Liver (tissue), 9 donors: ENCODE results near the gene RNLS. TPM values are rescaled to one million over a fixed set of nuclear protein-coding genes. Genes with fewer than 3 reads are reported as not detected.

ENCODE experiments used
- DNase-seq: peaks from one replicate; pipeline ENCODE4 v3.0.0-alpha.2; 2017; ENCODE audit warnings: low spot score
- H3K27ac ChIP-seq, 2 donors: one replicate each; pipeline ENCODE4 v1.7.0; 2013; ENCODE audit warnings: inconsistent platforms in 2 of 2, low read length in 2 of 2, control low read depth in 1 of 2, low read depth in 1 of 2, mild to moderate bottlenecking in 1 of 2
- H3K27me3 ChIP-seq, 4 donors: one replicate each; pipeline versions ENCODE4 v1.6.1 to v1.7.0; 2013; ENCODE audit warnings: low read length in 3 of 4, inconsistent platforms in 1 of 4, mild to moderate bottlenecking in 1 of 4, moderate library complexity in 1 of 4; ENCODE audit not compliant: control insufficient read depth in 4 of 4, insufficient read depth in 4 of 4
- H3K36me3 ChIP-seq, 4 donors: one replicate each; pipeline versions ENCODE4 v1.6.1 to v1.7.0; 2013; ENCODE audit warnings: low read length in 3 of 4, mild to moderate bottlenecking in 3 of 4, low read depth in 1 of 4, moderate library complexity in 1 of 4; ENCODE audit not compliant: control insufficient read depth in 4 of 4, insufficient read depth in 3 of 4
- H3K4me1 ChIP-seq, 4 donors: one replicate each; pipeline versions ENCODE4 v1.6.1 to v1.7.0; 2013; ENCODE audit warnings: low read length in 3 of 4, mild to moderate bottlenecking in 3 of 4, moderate library complexity in 1 of 4; ENCODE audit not compliant: control insufficient read depth in 4 of 4, insufficient read depth in 4 of 4
- H3K4me3 ChIP-seq, 3 donors: one replicate each; pipeline versions ENCODE4 v1.6.1 to v1.7.0; 2013; ENCODE audit warnings: low read length in 3 of 3, control low read depth in 1 of 3, low read depth in 1 of 3, mild to moderate bottlenecking in 1 of 3
- H3K9ac ChIP-seq, 2 donors: one replicate each; pipeline ENCODE4 v1.7.0; 2013; ENCODE audit warnings: low read length in 2 of 2, mild to moderate bottlenecking in 2 of 2, moderate library complexity in 2 of 2, control low read depth in 1 of 2, low read depth in 1 of 2
- H3K9me3 ChIP-seq, 4 donors: one replicate each; pipeline versions ENCODE4 v1.6.1 to v1.7.0; 2013; ENCODE audit warnings: low read length in 3 of 4; ENCODE audit not compliant: control insufficient read depth in 4 of 4
- CTCF ChIP-seq: fragments of 150-350 bp; IDR thresholded peaks from 2 replicates; pipeline ENCODE4 v1.5.1; 2017; ENCODE audit warnings: improper control_type of control experiment, low read depth, low read length; ENCODE audit not compliant: missing input control
- EGR1 ChIP-seq, 2 donors: IDR thresholded peaks; 2 replicates each; pipeline ENCODE4 v1.6.1; 2016 to 2018; ENCODE audit warnings: antibody characterized with exemption in 2 of 2, low read depth in 2 of 2
- FOXA1 ChIP-seq: IDR thresholded peaks from 2 replicates; pipeline ENCODE4 v1.6.1; 2016; ENCODE audit warnings: antibody characterized with exemption
- FOXA2 ChIP-seq: IDR thresholded peaks from 2 replicates; pipeline ENCODE4 v1.6.1; 2016; ENCODE audit warnings: antibody characterized with exemption
- GABPA ChIP-seq, 2 donors: IDR thresholded peaks in 1 of 2; conservative IDR thresholded peaks in 1 of 2; 2 replicates each; pipeline ENCODE4 v1.6.1; 2016; ENCODE audit warnings: antibody characterized with exemption in 2 of 2, mild to moderate bottlenecking in 1 of 2, moderate library complexity in 1 of 2
- HNF4A ChIP-seq, 2 donors: conservative IDR thresholded peaks; 2 replicates each; pipeline ENCODE4 v1.6.1; 2016; ENCODE audit warnings: antibody characterized with exemption in 2 of 2, mild to moderate bottlenecking in 2 of 2
- HNF4G ChIP-seq: IDR thresholded peaks from 2 replicates; pipeline ENCODE4 v1.6.1; 2016; ENCODE audit warnings: antibody characterized with exemption
- JUND ChIP-seq, 2 donors: IDR thresholded peaks; 2 replicates each; pipeline ENCODE4 v1.6.1; 2016; ENCODE audit warnings: antibody characterized with exemption in 2 of 2
- MAX ChIP-seq: IDR thresholded peaks from 2 replicates; pipeline ENCODE4 v1.6.1; 2016; ENCODE audit warnings: antibody characterized with exemption
- NR2F2 ChIP-seq: IDR thresholded peaks from 2 replicates; pipeline ENCODE4 v1.6.1; 2016; ENCODE audit warnings: antibody characterized with exemption
- RAD21 ChIP-seq, 2 donors: IDR thresholded peaks; 2 replicates each; pipeline ENCODE4 v1.6.1; 2016; ENCODE audit warnings: antibody characterized with exemption in 2 of 2, mild to moderate bottlenecking in 2 of 2
- RXRA ChIP-seq, 2 donors: IDR thresholded peaks; 2 replicates each; pipeline ENCODE4 v1.6.1; 2017 to 2018; ENCODE audit warnings: antibody characterized with exemption in 2 of 2, mild to moderate bottlenecking in 1 of 2
- SP1 ChIP-seq: IDR thresholded peaks from 2 replicates; pipeline ENCODE4 v1.6.1; 2018; ENCODE audit warnings: antibody characterized with exemption, mild to moderate bottlenecking
- TAF1 ChIP-seq: conservative IDR thresholded peaks from 2 replicates; pipeline ENCODE4 v1.6.1; 2016; ENCODE audit warnings: antibody characterized with exemption, mild to moderate bottlenecking
- YY1 ChIP-seq: IDR thresholded peaks from 2 replicates; pipeline ENCODE4 v1.6.1; 2016; ENCODE audit warnings: antibody characterized with exemption, mild to moderate bottlenecking
- ZBTB33 ChIP-seq: IDR thresholded peaks from 2 replicates; pipeline ENCODE4 v1.6.1; 2016; ENCODE audit warnings: antibody characterized with exemption
- WGBS: extraction: QIAGEN DNeasy Blood & Tissue Kit; methylation state at CpG from one replicate; pipeline ENCODE4 v1.1.7; 2013; 5-methylcytosine and 5-hydroxymethylcytosine counted together
- polyA plus RNA-seq, 2 donors: library from polyadenylated mRNA; stranded (reverse) in 1 of 2; unstranded in 1 of 2; fragments of 200-250 nt in 1 of 2; fragments of >200 nt in 1 of 2; fragmentation: Nextera tagmentation in 1 of 2; extraction: Ambion mirVana in 1 of 2; gene quantifications; one replicate each; pipeline versions ENCODE4 v1.2.1 to v1.2.3, GENCODE V29; 2013 to 2015
- total RNA-seq, 2 donors: library from RNA; depleted of rRNA; stranded (reverse); fragments of >200 nt; gene quantifications; one replicate each; pipeline ENCODE4 v1.2.3, GENCODE V29; 2014
- TF ChIP-seq, protein P1 (sequence below): IDR thresholded peaks from 2 replicates; pipeline ENCODE4 v1.6.1; 2016; ENCODE audit warnings: antibody characterized with exemption
- TF ChIP-seq, protein P2 (sequence below): IDR thresholded peaks from 2 replicates; pipeline ENCODE4 v1.6.1; 2016; ENCODE audit warnings: antibody characterized with exemption, mild to moderate bottlenecking
- donor health status: healthy.
- donor health status: healthy.
- donor health status: healthy.
- donor health status: healthy.
- donor health status: healthy.

RNLS gene
- total and polyA plus RNA-seq, 4 donors: 4.1 to 12.4 (median 7.5) TPM

- Histone ChIP-seq H3K27ac (no peak overlapping the region), H3K27me3 (no peaks in the 10 kb centered on the region), H3K4me3 (no peak overlapping the region), H3K36me3 (no peaks in the 10 kb centered on the region), H3K9ac (no peak overlapping the region), H3K9me3 (peaks cover 0 to 4% (median 0%) of the 10 kb centered on the region in 4 donors), H3K4me1 (peaks cover 0 to 17% (median 10%) of the 10 kb centered on the region in 4 donors)
- no peak for DNase-seq
- TF ChIP-seq GABPA (IDR thresholded peaks at IDR 0.05 in 1 of 2, conservative IDR thresholded peaks at IDR 0.05 in 1 of 2) (no peak), FOXA2 (no peak)
- WGBS: 76% methylated on average over 1 of the region's 1 CpG
Observed at GRCh38 chr10:88620441-88620840, 37.3 kb upstream of the RNLS start.

- Histone ChIP-seq H3K36me3 (no peaks in the 10 kb centered on the region), H3K9me3 (peaks cover 0 to 4% (median 1%) of the 10 kb centered on the region in 4 donors), H3K4me3 (no peak overlapping the region), H3K27ac (no peak overlapping the region), H3K27me3 (no peaks in the 10 kb centered on the region), H3K4me1 (peaks cover 0 to 17% (median 10%) of the 10 kb centered on the region in 4 donors), H3K9ac (no peak overlapping the region)
- TF ChIP-seq, protein P1, sequence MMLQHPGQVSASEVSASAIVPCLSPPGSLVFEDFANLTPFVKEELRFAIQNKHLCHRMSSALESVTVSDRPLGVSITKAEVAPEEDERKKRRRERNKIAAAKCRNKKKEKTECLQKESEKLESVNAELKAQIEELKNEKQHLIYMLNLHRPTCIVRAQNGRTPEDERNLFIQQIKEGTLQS: no peak
- TF ChIP-seq NR2F2 (no peak), HNF4A (conservative IDR thresholded peaks at IDR 0.05) (peak; percentile 84 to 88), FOXA1 (no peak), SP1 (peak; percentile 40), JUND (IDR thresholded peaks at IDR 0.05) (peak in 1 of 2 donors; percentile 56), RAD21 (IDR thresholded peaks at IDR 0.05) (peak in 1 of 2 donors; percentile 22), GABPA (IDR thresholded peaks at IDR 0.05 in 1 of 2, conservative IDR thresholded peaks at IDR 0.05 in 1 of 2) (no peak), HNF4G (no peak), ZBTB33 (no peak), TAF1 (no peak), RXRA (IDR thresholded peaks at IDR 0.05) (peak; percentile 49 to 71), YY1 (peak; percentile 62), CTCF (no peak), MAX (peak; percentile 9), FOXA2 (peak; percentile 58), EGR1 (IDR thresholded peaks at IDR 0.05; ENCODE audit: low read depth in 2 of 2) (no peak)
- TF ChIP-seq, protein P2, sequence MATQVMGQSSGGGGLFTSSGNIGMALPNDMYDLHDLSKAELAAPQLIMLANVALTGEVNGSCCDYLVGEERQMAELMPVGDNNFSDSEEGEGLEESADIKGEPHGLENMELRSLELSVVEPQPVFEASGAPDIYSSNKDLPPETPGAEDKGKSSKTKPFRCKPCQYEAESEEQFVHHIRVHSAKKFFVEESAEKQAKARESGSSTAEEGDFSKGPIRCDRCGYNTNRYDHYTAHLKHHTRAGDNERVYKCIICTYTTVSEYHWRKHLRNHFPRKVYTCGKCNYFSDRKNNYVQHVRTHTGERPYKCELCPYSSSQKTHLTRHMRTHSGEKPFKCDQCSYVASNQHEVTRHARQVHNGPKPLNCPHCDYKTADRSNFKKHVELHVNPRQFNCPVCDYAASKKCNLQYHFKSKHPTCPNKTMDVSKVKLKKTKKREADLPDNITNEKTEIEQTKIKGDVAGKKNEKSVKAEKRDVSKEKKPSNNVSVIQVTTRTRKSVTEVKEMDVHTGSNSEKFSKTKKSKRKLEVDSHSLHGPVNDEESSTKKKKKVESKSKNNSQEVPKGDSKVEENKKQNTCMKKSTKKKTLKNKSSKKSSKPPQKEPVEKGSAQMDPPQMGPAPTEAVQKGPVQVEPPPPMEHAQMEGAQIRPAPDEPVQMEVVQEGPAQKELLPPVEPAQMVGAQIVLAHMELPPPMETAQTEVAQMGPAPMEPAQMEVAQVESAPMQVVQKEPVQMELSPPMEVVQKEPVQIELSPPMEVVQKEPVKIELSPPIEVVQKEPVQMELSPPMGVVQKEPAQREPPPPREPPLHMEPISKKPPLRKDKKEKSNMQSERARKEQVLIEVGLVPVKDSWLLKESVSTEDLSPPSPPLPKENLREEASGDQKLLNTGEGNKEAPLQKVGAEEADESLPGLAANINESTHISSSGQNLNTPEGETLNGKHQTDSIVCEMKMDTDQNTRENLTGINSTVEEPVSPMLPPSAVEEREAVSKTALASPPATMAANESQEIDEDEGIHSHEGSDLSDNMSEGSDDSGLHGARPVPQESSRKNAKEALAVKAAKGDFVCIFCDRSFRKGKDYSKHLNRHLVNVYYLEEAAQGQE: no peak
- 32% methylated on average over 1 of the region's 1 CpG for WGBS
- DNase-seq: no peak
Observed at GRCh38 chr10:88618496-88618895, 35.4 kb upstream of the RNLS start.
